Hematopoietic multipotent progenitor cell (in vitro differentiated cells): Measurements from ENCODE around the gene IL31RA. TPM values are rescaled to one million over a fixed set of nuclear protein-coding genes. Genes with fewer than 3 reads are reported as not detected.
"Not testable (repeated sequence)": the region's sequence is repeated elsewhere in the genome, so short reads cannot be mapped to it uniquely, and the experiment has no call there.

Experiments
- DNase-seq, 3 donors: peaks; one replicate each; pipeline ENCODE4 v3.0.0-alpha.2; 2011 to 2015; ENCODE audit warnings: low read depth in 2 of 3, low spot score in 2 of 3
- total RNA-seq: library from RNA; depleted of rRNA; stranded (reverse); fragments of >200 nt; gene quantifications from one replicate; pipeline ENCODE4 v1.2.3, GENCODE V29; 2012

IL31RA gene
- total RNA-seq: not detected

- DNase-seq: no peak
Measured at GRCh38 chr5:55850839-55851674, at the start of gene IL31RA. TSS of gene IL31RA (plus strand) at chr5:55851357. CDS start at chr5:55851571, 214 bp downstream.

GRCh38 chr5:55808814-55809213 is 42.3 kb upstream of the IL31RA start:
- not testable (repeated sequence) for DNase-seq

- DNase-seq: not testable (repeated sequence)
Measured at GRCh38 chr5:55815939-55816338, 35.2 kb upstream of the IL31RA start.

- no peak for DNase-seq
Measured at GRCh38 chr5:55816342-55816741, 34.8 kb upstream of the IL31RA start.

GRCh38 chr5:55817030-55817429 is 34.1 kb upstream of the IL31RA start:
- no peak for DNase-seq

GRCh38 chr5:55820488-55820887 is 30.7 kb upstream of the IL31RA start:
- no peak for DNase-seq

GRCh38 chr5:55821731-55822512 is 29.2 kb upstream of the IL31RA start:
- peak in 2 of 3 donors; percentile 3 to 10 for DNase-seq

GRCh38 chr5:55823151-55823796 is 27.9 kb upstream of the IL31RA start:
- no peak for DNase-seq

GRCh38 chr5:55829956-55830355 is 21.2 kb upstream of the IL31RA start:
- DNase-seq: no peak

- DNase-seq: no peak
Measured at GRCh38 chr5:55832446-55832845, 18.7 kb upstream of the IL31RA start.

- no peak for DNase-seq
Measured at GRCh38 chr5:55836191-55836590, 15.0 kb upstream of the IL31RA start.

- DNase-seq: no peak
Measured at GRCh38 chr5:55841976-55842375, 9.2 kb upstream of the IL31RA start.

- DNase-seq: no peak
Measured at GRCh38 chr5:55847837-55848236, 3.3 kb upstream of the IL31RA start.

- no peak for DNase-seq
Measured at GRCh38 chr5:55848783-55849182, 2.4 kb upstream of the IL31RA start.

GRCh38 chr5:55851675-55851979 is 470 bp downstream of the IL31RA start:
- DNase-seq: no peak

GRCh38 chr5:55852503-55852902 is 1.3 kb downstream of the IL31RA start:
- DNase-seq: no peak

GRCh38 chr5:55853041-55853670 is 2.0 kb downstream of the IL31RA start:
- no peak for DNase-seq

- DNase-seq: no peak
Measured at GRCh38 chr5:55853818-55854217, 2.7 kb downstream of the IL31RA start.

- no peak for DNase-seq
Measured at GRCh38 chr5:55855509-55855908, 4.4 kb downstream of the IL31RA start.

- peak in 2 of 3 donors; percentile 27 to 64 for DNase-seq
Measured at GRCh38 chr5:55856516-55857246, 5.5 kb downstream of the IL31RA start.
